Measurements from ENCODE around the gene ARHGEF10L.
"Not testable (repeated sequence)": the region's sequence is repeated elsewhere in the genome, so short reads cannot be mapped to it uniquely, and the experiment has no call there.

ARHGEF10L gene

GRCh38 chr1:17620448-17620847 lies 81.0 kb downstream of the ARHGEF10L start:
- ATAC-seq (ENCODE audit: low read depth) (no peak), DNase-seq (ENCODE audit: low spot score in 2 of 2) (no peak)
- Mint-ChIP-seq H3K4me3 (no peak overlapping the region), H3K36me3 (peaks cover 1% of the 10 kb centered on the region), H3K9me3 (no peaks in the 10 kb centered on the region), H3K27me3 (peaks cover 23% of the 10 kb centered on the region), H3K27ac (no peak overlapping the region), H3K4me1 (peaks cover 3% of the 10 kb centered on the region)

DNA sequence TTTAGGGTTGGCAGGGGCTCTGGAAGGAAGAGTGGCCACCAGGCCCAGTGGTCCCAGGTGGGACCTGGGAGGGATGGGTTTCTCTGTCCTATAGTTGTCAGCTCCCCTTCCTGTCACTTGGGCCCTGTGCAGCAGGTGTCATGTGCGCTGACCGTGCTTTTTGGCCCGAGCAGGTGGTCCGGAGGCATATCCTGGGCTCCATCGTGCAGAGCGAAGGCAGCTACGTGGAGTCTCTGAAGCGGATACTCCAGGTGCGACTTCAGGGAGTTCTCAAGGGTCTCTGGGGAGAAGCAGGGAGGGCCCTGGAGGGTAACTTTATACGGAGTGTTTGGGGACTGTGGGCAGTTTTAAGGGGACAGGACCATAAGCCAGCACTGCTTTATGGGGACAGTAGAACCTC lies 82.2 kb downstream of the ARHGEF10L start:
- ATAC-seq (ENCODE audit: low read depth) (no peak), DNase-seq (ENCODE audit: low spot score in 2 of 2) (no peak)
- H3K36me3 Mint-ChIP-seq = peaks cover 1% of the 10 kb centered on the region
- H3K4me1 Mint-ChIP-seq = peaks cover 3% of the 10 kb centered on the region
- H3K27me3 Mint-ChIP-seq = peaks cover 19% of the 10 kb centered on the region
- no peak overlapping the region for H3K4me3 Mint-ChIP-seq
- H3K27ac Mint-ChIP-seq = no peak overlapping the region
- H3K9me3 Mint-ChIP-seq = no peaks in the 10 kb centered on the region

GRCh38 chr1:17622823-17623222 lies 83.3 kb downstream of the ARHGEF10L start:
- no peak overlapping the region for H3K27ac Mint-ChIP-seq
- no peaks in the 10 kb centered on the region for H3K9me3 Mint-ChIP-seq
- DNase-seq (ENCODE audit: low spot score in 2 of 2) (no peak), ATAC-seq (ENCODE audit: low read depth) (no peak)
- peaks cover 3% of the 10 kb centered on the region for H3K4me1 Mint-ChIP-seq
- H3K36me3 Mint-ChIP-seq = peaks cover 1% of the 10 kb centered on the region
- H3K4me3 Mint-ChIP-seq = no peak overlapping the region
- H3K27me3 Mint-ChIP-seq = peaks cover 17% of the 10 kb centered on the region

GRCh38 chr1:17624611-17625233 lies 85.2 kb downstream of the ARHGEF10L start:
- DNase-seq (ENCODE audit: low spot score in 2 of 2) (no peak), ATAC-seq (ENCODE audit: low read depth) (no peak)
- H3K27ac Mint-ChIP-seq = no peak overlapping the region
- peaks cover 10% of the 10 kb centered on the region for H3K4me1 Mint-ChIP-seq
- peaks cover 10% of the 10 kb centered on the region for H3K27me3 Mint-ChIP-seq
- no peaks in the 10 kb centered on the region for H3K9me3 Mint-ChIP-seq
- no peak overlapping the region for H3K4me3 Mint-ChIP-seq
- H3K36me3 Mint-ChIP-seq = no peaks in the 10 kb centered on the region

DNA sequence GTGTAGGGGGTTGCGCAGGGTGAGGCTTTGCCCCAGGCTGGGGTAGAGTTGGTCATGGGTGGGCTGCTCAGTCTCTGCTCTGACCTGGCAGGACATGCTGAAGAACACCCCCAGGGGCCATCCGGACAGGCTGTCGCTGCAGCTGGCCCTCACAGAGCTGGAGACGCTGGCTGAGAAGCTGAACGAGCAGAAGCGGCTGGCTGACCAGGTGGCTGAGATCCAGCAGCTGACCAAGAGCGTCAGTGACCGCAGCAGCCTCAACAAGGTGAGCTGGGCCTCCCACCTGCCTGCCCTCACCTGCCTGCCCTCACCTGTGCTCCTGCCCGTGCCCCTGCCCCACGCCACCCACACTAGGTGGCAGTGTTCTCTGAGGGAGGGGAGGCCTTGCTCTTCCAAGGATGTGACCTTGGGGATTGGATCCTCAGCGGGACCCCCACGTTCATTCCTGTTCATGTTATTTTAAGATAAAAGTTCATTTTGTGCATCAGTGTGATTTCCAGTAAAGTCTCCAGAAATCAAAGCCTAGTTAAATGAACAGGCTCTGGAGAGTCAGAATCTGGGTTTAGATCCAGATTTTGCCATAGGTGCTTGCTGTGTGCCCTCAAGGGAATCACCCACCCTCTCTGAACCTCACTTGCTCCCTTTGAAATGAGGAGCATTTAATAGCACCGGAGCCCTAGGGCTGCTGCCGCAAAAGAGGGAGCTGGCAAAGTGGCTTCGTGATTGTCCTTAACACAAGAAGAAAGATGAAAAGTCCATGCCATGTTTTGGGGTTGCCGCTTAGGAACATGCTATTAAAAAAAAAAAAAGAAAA lies 87.9 kb downstream of the ARHGEF10L start:
- H3K27ac Mint-ChIP-seq = no peak overlapping the region
- ATAC-seq (ENCODE audit: low read depth) (no peak), DNase-seq (ENCODE audit: low spot score in 2 of 2) (no peak)
- peaks cover 6% of the 10 kb centered on the region for H3K27me3 Mint-ChIP-seq
- no peaks in the 10 kb centered on the region for H3K9me3 Mint-ChIP-seq
- H3K4me1 Mint-ChIP-seq = peaks cover 24% of the 10 kb centered on the region
- no peak overlapping the region for H3K4me3 Mint-ChIP-seq
- no peaks in the 10 kb centered on the region for H3K36me3 Mint-ChIP-seq

DNA sequence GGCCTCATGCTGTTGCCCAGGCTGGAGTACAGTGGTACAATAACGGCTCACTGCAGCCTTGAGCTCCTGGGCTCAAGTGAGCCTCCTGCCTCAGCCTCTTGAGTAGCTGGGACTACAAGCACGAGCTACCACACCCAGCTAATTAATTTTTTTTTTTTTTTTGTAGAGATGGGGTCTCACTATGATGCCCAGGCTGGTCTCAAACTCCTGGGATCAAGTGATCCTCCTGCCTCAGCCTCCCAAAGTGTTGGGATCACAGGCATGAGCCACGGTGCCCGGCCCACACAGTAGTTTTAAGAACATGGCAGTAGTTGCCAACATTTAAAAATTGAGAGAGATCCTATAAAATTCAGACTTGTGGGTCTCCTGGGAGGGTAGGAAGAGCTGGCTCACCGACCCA lies 89.5 kb downstream of the ARHGEF10L start:
- not testable (repeated sequence) for DNase-seq (ENCODE audit: low spot score in 2 of 2); H3K4me3 Mint-ChIP-seq; H3K27me3 Mint-ChIP-seq; H3K9me3 Mint-ChIP-seq; H3K36me3 Mint-ChIP-seq; ATAC-seq (ENCODE audit: low read depth); H3K27ac Mint-ChIP-seq
- H3K4me1 Mint-ChIP-seq = peaks cover 23% of the 10 kb centered on the region

DNA sequence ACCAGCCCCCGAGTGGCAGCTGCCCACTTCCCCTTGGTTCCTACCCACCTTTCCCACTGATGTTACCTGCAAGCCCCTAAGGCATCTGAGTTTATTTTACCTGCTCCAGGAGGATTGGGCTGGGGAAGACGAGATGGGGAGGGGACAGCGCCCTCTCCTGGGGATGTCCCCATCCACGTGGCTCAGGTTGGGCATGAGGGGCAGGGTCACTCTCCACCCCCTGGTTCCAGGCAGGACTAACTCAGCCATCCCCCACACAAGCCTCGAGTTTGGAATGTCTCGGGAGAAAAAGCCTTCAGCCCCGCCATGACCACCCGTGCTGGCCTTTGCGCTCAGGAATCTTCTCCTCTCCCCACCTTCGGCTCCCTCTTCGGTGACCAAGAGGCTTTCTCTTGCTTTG lies 90.0 kb downstream of the ARHGEF10L start:
- peak overlapping the region; percentile 41 for H3K27ac Mint-ChIP-seq
- ATAC-seq (ENCODE audit: low read depth) = no peak
- DNase-seq (ENCODE audit: low spot score in 2 of 2) = no peak

DNA sequence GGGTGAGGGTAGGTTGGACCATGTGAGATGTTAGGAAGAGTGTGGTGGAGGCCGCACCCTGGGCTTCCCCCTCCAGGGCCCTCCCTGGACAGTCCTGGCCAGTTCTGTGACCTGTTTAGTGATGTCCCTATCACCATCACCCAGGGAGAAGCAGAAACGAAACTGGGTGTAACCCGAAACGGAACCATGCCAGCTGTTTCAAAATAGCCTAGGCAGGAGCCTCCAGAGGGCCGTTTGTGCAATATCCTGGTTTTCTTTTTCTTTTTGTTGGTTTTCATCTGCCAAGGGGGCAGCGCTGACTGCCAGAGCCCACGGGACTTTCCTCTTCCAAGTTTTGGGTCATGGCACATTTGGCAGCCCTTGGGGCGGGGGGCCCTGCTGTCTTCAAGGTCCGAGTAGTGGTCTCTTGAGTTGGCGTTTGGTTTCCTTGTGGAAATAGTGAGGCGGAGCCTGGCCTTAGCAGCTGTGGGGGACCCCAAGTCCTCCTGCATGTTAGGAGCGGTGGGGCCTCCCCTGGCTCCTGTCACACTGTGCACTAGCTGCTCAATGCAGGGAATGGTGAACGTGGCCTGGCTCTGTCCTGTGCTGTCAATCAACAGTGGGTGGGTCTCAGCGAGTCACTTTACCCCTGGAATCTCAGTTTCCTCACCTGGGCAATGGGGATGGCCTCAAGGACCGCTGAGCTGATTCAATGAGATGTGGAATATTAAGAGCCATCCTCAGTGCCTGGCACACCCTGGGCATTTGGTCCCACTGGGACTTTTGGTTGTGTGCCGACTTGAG lies 90.7 kb downstream of the ARHGEF10L start:
- Mint-ChIP-seq H3K36me3 (no peaks in the 10 kb centered on the region), H3K27me3 (peaks cover 1% of the 10 kb centered on the region), H3K4me3 (peak overlapping the region; percentile 62), H3K4me1 (peaks cover 23% of the 10 kb centered on the region), H3K9me3 (no peaks in the 10 kb centered on the region), H3K27ac (peak overlapping the region; percentile 55)
- DNase-seq (ENCODE audit: low spot score in 2 of 2) = no peak
- ATAC-seq (ENCODE audit: low read depth) = peak; percentile 85

More for the DNA sequence above, 90.0 kb downstream of the ARHGEF10L start:
- no peaks in the 10 kb centered on the region for H3K36me3 Mint-ChIP-seq
- peak overlapping the region; percentile 62 for H3K4me3 Mint-ChIP-seq
- H3K27me3 Mint-ChIP-seq = peaks cover 3% of the 10 kb centered on the region
- H3K4me1 Mint-ChIP-seq = peaks cover 21% of the 10 kb centered on the region
- H3K9me3 Mint-ChIP-seq = no peaks in the 10 kb centered on the region

GRCh38 chr1:17630986-17631385 lies 91.5 kb downstream of the ARHGEF10L start:
- H3K36me3 Mint-ChIP-seq = no peaks in the 10 kb centered on the region
- peak overlapping the region; percentile 62 for H3K4me3 Mint-ChIP-seq
- H3K27me3 Mint-ChIP-seq = no peaks in the 10 kb centered on the region
- no peaks in the 10 kb centered on the region for H3K9me3 Mint-ChIP-seq
- no peak for ATAC-seq (ENCODE audit: low read depth)
- H3K27ac Mint-ChIP-seq = peak overlapping the region; percentile 55
- H3K4me1 Mint-ChIP-seq = peaks cover 29% of the 10 kb centered on the region
- no peak for DNase-seq (ENCODE audit: low spot score in 2 of 2)

GRCh38 chr1:17631410-17631809 lies 91.9 kb downstream of the ARHGEF10L start:
- Mint-ChIP-seq H3K4me1 (peaks cover 33% of the 10 kb centered on the region), H3K36me3 (no peaks in the 10 kb centered on the region), H3K4me3 (no peak overlapping the region), H3K27me3 (no peaks in the 10 kb centered on the region), H3K9me3 (no peaks in the 10 kb centered on the region), H3K27ac (no peak overlapping the region)
- DNase-seq (ENCODE audit: low spot score in 2 of 2) (no peak), ATAC-seq (ENCODE audit: low read depth) (no peak)

DNA sequence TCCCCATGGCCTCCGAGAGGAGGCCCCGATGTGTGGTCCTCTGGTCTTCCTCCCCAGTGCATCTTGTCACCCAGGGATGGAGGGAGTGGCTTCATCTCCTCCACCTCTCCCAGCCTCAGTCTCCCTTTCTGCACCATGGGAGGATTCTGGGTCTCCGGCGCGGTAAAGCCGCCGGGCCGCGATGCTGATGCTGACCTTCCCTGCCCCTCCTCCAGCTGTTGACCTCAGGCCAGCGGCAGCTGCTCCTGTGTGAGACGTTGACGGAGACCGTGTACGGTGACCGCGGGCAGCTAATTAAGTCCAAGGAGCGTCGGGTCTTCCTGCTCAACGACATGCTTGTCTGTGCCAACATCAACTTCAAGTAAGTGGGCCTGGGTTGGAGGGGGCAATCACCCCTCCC lies 92.6 kb downstream of the ARHGEF10L start:
- Mint-ChIP-seq H3K4me3 (no peak overlapping the region), H3K9me3 (no peaks in the 10 kb centered on the region), H3K4me1 (peaks cover 40% of the 10 kb centered on the region), H3K27me3 (no peaks in the 10 kb centered on the region), H3K27ac (no peak overlapping the region), H3K36me3 (no peaks in the 10 kb centered on the region)
- no peak for DNase-seq (ENCODE audit: low spot score in 2 of 2)
- ATAC-seq (ENCODE audit: low read depth) = no peak

DNA sequence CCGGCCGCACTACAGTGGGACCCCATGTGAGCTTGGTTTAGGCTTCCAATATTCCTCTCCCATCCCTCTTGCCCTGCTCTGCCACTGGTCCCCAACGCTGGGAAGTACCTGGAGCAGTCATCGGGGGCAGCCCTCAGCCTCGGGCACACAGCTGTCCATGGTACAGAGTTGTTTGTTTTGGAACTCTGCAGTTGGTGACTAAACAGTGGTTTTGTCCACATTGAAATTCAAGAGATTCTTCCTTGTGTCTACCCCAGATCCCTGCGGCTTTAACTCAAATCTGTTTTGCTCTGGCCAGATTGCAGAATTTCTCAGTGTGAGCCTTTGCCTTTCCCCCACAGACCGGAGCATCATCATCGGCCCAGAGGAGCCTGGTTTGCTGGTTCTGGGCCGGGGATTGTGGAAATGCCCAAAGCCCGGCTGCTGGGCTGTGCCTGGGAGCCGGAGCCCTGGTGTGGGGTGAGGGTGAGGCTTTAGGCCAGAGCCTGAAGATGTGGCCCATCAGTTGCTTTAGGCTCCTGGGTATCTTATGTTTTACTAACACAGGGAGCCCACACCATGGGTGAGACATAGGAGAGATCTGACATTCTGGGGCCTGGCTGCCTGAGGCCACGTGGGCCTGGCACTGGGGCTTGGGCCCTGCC lies 93.2 kb downstream of the ARHGEF10L start:
- peaks cover 42% of the 10 kb centered on the region for H3K4me1 Mint-ChIP-seq
- no peaks in the 10 kb centered on the region for H3K36me3 Mint-ChIP-seq
- no peaks in the 10 kb centered on the region for H3K9me3 Mint-ChIP-seq
- no peak overlapping the region for H3K4me3 Mint-ChIP-seq
- no peak for DNase-seq (ENCODE audit: low spot score in 2 of 2)
- no peaks in the 10 kb centered on the region for H3K27me3 Mint-ChIP-seq
- no peak overlapping the region for H3K27ac Mint-ChIP-seq
- ATAC-seq (ENCODE audit: low read depth) = no peak

GRCh38 chr1:17633654-17634053 lies 94.2 kb downstream of the ARHGEF10L start:
- Mint-ChIP-seq H3K27ac (no peak overlapping the region), H3K4me3 (no peak overlapping the region), H3K27me3 (peaks cover 2% of the 10 kb centered on the region), H3K36me3 (no peaks in the 10 kb centered on the region), H3K9me3 (no peaks in the 10 kb centered on the region), H3K4me1 (peaks cover 42% of the 10 kb centered on the region)
- ATAC-seq (ENCODE audit: low read depth) = no peak
- DNase-seq (ENCODE audit: low spot score in 2 of 2) = no peak

GRCh38 chr1:17635276-17635675 lies 95.8 kb downstream of the ARHGEF10L start:
- no peaks in the 10 kb centered on the region for H3K9me3 Mint-ChIP-seq

More at GRCh38 chr1:17635276-17635675, 95.8 kb downstream of the ARHGEF10L start:
- DNase-seq (ENCODE audit: low spot score in 2 of 2) (no peak), ATAC-seq (ENCODE audit: low read depth) (peak; percentile 2)
- H3K27me3 Mint-ChIP-seq = peaks cover 3% of the 10 kb centered on the region
- H3K4me3 Mint-ChIP-seq = peak overlapping the region; percentile 64
- no peaks in the 10 kb centered on the region for H3K36me3 Mint-ChIP-seq
- peak overlapping the region; percentile 58 for H3K27ac Mint-ChIP-seq
- peaks cover 31% of the 10 kb centered on the region for H3K4me1 Mint-ChIP-seq

All from memory B cell (primary cell).